ENCODE results near the gene GOLGA6L10. TPM values are rescaled to one million over a fixed set of nuclear protein-coding genes. Genes with fewer than 3 reads are reported as not detected.

Gene GOLGA6L10
- total and polyA plus RNA-seq, 2 of the 4 experiments (the other 2 are of a cell fraction) = under 0.01 to 0.79 TPM

DNA sequence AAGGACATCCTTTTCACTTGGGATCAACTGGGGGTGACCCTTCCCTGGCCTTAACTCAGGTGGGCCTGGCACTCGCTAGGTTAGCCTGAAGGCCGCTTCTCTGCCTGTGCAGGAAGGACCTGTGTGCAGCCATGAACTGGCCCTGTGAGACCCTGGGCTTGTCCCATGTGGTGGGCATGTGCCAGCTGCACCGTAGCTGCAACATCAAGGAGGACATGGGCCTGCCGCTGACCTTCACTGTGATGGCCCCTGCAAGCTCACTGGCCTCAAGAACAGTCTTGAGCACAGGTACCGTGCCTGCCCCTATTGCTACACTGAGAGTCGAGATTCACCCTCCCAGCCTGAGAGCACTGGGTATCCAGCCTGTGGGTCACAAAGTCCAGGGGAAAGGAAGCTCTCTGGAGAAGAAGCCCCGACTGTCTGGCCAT is 43.6 kb downstream of the GOLGA6L10 start:
- Histone ChIP-seq H4K5ac (ENCODE audit: low read depth, low read length) (no peak overlapping the region), H3K14ac (replicated peaks; ENCODE audit: low read depth, low read length) (no peak overlapping the region), H2AK9ac (replicated peaks; ENCODE audit: low read depth, low read length, poor library complexity) (no peak overlapping the region), H3K27me3 (ENCODE audit: control insufficient read depth, insufficient read depth, low read length) (peaks cover 34% of the 10 kb centered on the region), H4K91ac (ENCODE audit: insufficient read depth, low read depth, low read length) (no peak overlapping the region), H3K4me3 (ENCODE audit: insufficient read depth, low read depth, low read length) (no peak overlapping the region), H3K79me1 (ENCODE audit: low read depth in 1 of 2, low read length in 2 of 2) (no peaks in the 10 kb centered on the region), H3K9me1 (ENCODE audit: insufficient read depth, low read length) (peaks cover 4% of the 10 kb centered on the region), H3K9ac (ENCODE audit: low read depth, low read length) (no peak overlapping the region), H3K27ac (ENCODE audit: insufficient read depth, low read length) (no peak overlapping the region), H2BK15ac (ENCODE audit: low read depth, low read length) (no peak overlapping the region), H3K4ac (ENCODE audit: low read depth, low read length) (no peak overlapping the region), H2BK20ac (ENCODE audit: low read depth, low read length) (no peak overlapping the region), H3K4me1 (ENCODE audit: control insufficient read depth, insufficient read depth, low read length) (no peaks in the 10 kb centered on the region), H3K56ac (ENCODE audit: extremely low read depth, insufficient read depth, low read length) (no peak overlapping the region), H3K18ac (ENCODE audit: low read depth, low read length) (no peak overlapping the region), H3K9me3 (ENCODE audit: control insufficient read depth, insufficient read depth, low read length) (peaks cover 6% of the 10 kb centered on the region), H3K23ac (ENCODE audit: low read depth, low read length) (no peak overlapping the region), H3K4me2 (ENCODE audit: low read depth, low read length) (no peak overlapping the region), H2AK5ac (ENCODE audit: low read depth, low read length) (no peak overlapping the region), H3K36me3 (ENCODE audit: control insufficient read depth, insufficient read depth, low read length) (no peaks in the 10 kb centered on the region), H4K20me1 (ENCODE audit: insufficient read depth, low read length) (no peaks in the 10 kb centered on the region), H2BK120ac (ENCODE audit: low read depth, low read length) (no peak overlapping the region), H2BK5ac (ENCODE audit: low read depth, low read length, poor library complexity, severe bottlenecking) (no peak overlapping the region), H2AFZ (replicated peaks; ENCODE audit: low read length, poor library complexity) (no peak overlapping the region), H4K8ac (ENCODE audit: low read depth in 2 of 2, low read length in 2 of 2) (no peak overlapping the region)
- BruUV-seq (replicated peaks) = no TSS peak
- POLR2A ChIA-PET (ENCODE audit: unreplicated experiment) = no interaction called here
- dilution Hi-C loops (cut with HindIII; ENCODE audit: low sequenced_read_pairs, unreplicated experiment) = no loop called here
- DNase-seq = no peak
- CTCF ChIA-PET = no interaction called here
- WGBS, 2 experiments (ENCODE audit: extremely low coverage in 2 of 2, insufficient read length in 1 of 2) = 74% methylated on average over 4 of the region's 7 CpGs; no CpG with 5 or more reads in 1 of the 2 experiments
- in situ Hi-C loops (cut with MboI; ENCODE audit: low sequenced_read_pairs) = no loop called here
- TF ChIP-seq BHLHE40 (IDR thresholded peaks at IDR 0.05; ENCODE audit: low read depth, low read length) (no peak), SMC3 (IDR thresholded peaks at IDR 0.05; ENCODE audit: low read depth, low read length) (no peak), RCOR1 (IDR thresholded peaks at IDR 0.05; ENCODE audit: insufficient replicate concordance, low read length) (no peak), RFX5 (IDR thresholded peaks at IDR 0.05; ENCODE audit: low read depth, low read length) (no peak), POLR2A (IDR thresholded peaks at IDR 0.05; ENCODE audit: low read depth, low read length) (no peak), FOS (IDR thresholded peaks at IDR 0.05; ENCODE audit: low read depth, low read length) (no peak)
- ATAC-seq (ENCODE audit: low read depth) = no peak
- intact Hi-C loops (cut with micrococcal nuclease) = no loop called here
